HS-5 (cell line): ENCODE results near the gene GRK5.
A peak's percentile ranks its signal among the peaks of the same experiment; 100 is the strongest.
"Not testable (repeated sequence)": the region's sequence is repeated elsewhere in the genome, so short reads cannot be mapped to it uniquely, and the experiment has no call there.

Experiments
- DNase-seq: peaks from one replicate; pipeline ENCODE4 v3.0.0-alpha.2; 2012; ENCODE audit warnings: low read depth

GRK5 gene

GRCh38 chr10:119222537-119222936 lies 15.2 kb downstream of the GRK5 start:
- DNase-seq = no peak

DNA sequence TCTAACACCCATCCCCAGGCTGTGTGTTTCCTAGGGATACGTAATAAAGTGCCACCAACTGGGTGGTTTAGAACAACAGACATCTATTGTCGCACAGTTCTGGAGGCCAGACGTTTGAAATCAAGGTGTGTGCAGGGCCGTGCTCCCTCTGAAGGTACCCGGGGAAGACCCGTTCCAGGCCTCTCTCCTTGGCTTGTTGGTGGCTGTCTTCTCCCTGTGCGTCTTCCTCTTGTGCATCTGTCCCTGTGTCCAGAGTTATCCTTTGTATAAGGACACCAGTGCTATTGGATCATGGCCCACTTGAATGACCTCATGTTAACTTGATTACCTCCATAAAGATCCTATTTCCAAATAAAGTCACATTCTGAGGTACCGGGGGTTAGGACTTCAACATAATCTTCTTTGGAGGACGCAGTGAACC lies 15.6 kb downstream of the GRK5 start:
- DNase-seq = no peak

GRCh38 chr10:119225083-119225658 lies 17.8 kb downstream of the GRK5 start:
- no peak for DNase-seq

- DNase-seq = no peak
Observed at GRCh38 chr10:119227825-119228224, 20.5 kb downstream of the GRK5 start.

- no peak for DNase-seq
Observed at GRCh38 chr10:119231654-119232053, 24.3 kb downstream of the GRK5 start.

DNA sequence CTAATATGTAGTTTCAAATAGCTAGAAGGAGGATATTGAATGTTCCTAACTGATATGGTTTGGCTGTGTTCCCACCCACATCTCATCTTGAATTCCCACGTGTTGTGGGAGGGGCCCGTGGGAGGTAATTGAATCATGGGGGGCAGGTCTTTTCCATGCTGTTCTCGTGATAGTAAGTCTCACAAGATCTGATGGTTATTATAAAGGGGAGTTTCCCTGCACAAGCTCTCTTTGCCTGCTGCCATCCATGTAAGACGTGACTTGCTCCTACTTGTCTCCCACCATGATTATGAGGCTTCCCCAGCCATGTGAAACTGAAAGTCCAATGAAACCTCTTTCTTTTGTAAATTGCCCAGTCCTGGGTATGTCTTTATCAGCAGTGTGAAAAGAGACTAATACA lies 25.1 kb downstream of the GRK5 start:
- not testable (repeated sequence) for DNase-seq

DNA sequence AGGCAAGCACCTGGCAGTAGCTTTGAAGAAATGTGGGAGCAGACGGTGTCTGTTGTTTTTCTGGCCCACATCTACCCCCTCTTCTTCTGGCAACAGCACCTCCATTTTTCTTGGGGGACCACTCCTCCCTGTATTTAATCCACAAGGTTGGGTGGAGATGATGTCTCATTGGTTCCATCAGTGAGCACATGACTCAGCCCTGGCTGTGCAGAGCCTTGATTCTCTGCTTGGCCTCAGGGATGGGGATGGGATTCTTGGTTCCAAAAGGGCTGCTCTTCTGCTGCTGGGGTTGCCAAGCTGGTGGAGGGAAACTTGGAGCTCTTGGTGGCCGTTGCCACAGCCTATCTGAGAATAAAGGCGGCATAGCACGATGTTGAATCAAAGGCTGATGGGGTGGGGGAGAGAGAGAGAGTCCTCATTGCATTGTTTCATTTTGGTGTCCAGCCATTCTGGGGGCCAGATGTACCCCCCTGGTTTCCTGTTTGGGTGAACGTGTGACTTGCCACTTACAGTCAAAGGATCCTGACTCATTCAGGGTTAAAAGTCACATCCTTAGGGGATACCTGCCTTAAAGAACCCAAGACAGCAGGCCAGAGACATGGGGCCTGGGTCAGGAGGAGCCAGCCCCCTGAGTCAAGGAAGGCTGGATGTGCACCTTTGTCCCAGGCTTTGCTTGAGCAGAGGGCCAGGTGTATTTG lies 25.9 kb downstream of the GRK5 start:
- DNase-seq = no peak

- no peak for DNase-seq
Observed at GRCh38 chr10:119233821-119234220, 26.4 kb downstream of the GRK5 start.

DNA sequence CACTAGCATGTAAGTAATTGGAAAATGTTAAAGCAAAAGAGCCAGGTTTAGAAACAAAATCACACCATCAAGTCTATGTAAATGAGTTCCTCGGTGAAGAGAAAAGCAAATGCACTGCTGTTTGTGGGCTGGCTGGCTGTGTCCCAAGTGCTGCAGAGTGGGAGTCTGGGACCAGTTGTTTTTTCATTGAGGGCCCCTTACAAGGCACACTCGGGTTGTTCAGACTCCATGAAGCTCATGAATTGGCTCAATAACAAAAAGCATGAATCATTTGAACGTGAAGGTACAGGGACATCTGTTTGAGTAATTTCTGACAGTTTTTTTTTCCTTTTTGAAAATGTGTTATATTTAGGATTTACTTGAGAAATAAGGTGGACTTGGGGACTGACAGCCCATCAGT lies 28.0 kb downstream of the GRK5 start:
- no peak for DNase-seq

DNA sequence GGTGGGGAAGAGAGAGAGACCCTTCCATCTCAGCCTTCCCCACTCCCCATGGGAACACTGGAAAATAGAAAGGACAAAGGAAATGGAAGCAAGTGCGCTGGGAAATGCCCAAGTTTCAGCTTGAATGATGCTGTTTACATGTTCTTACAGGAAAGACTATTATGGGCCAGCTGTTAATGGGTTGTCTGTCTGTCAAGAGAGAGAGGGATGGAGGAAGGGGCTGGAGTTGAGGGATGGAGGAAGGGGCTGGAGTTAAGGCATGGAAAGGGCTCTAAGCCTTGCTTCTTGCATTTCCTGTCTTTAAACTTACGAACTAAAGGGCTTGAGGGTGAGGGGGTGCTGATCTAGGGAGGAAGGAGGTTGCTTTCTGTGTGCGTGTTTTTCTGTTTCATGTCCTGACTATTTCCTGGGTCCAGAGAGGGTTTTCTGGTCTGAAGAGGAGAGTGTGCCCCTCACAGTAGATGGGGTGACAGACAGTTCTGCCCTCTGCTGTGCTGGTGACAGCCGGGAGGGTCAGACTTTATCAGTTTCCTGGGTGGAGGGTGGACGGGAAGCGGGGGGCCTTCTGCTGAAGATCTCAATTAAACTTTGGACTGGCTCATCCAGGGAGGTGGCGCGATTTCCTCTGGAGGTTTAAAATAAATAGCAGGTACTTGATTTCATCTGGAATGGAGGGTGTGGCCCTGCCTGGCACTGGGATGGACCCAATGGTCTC lies 30.5 kb downstream of the GRK5 start:
- no peak for DNase-seq

DNA sequence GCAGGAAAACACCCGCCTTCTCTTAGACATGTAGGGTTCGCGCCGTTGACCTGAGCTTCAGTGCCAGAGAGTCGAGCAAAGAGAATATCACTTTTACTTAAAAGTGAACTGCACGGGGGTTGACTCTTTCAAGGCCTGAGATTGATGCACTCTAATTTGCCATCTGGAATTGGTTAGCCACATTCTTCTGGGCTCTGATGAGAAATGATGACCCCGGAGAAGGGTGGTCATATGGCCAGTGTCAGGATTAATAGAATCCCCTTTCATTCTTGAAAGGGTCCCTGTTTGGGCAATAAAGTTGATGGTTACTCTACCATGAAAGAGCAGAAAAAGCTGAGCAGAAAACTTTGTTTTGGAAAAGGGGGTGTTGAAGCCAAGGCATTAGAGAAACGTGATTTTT lies 31.2 kb downstream of the GRK5 start:
- DNase-seq = no peak

DNA sequence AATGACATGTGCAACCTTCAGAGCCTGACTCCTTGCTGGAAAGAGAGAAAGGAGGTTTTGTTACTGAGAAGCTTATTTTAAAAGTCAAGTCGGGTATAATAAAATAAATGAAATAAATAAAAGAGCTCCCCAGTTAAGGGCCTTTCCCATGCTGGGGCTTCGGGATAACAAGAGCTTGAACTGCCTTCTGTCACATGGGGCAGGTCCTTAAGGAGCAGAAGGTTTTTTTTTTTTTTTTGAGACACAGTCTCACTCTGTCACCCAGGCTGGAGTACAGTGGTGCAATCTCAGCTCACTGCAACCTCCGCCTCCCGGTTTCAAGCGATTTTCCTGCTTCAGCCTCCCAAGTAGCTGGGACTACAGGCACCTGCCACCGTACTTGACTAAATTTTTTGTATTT lies 31.6 kb downstream of the GRK5 start:
- DNase-seq = not testable (repeated sequence)

GRCh38 chr10:119239630-119240029 lies 32.3 kb downstream of the GRK5 start:
- DNase-seq = not testable (repeated sequence)

- DNase-seq = no peak
Observed at GRCh38 chr10:119241066-119241465, 33.7 kb downstream of the GRK5 start.

GRCh38 chr10:119242186-119242585 lies 34.8 kb downstream of the GRK5 start:
- no peak for DNase-seq

DNA sequence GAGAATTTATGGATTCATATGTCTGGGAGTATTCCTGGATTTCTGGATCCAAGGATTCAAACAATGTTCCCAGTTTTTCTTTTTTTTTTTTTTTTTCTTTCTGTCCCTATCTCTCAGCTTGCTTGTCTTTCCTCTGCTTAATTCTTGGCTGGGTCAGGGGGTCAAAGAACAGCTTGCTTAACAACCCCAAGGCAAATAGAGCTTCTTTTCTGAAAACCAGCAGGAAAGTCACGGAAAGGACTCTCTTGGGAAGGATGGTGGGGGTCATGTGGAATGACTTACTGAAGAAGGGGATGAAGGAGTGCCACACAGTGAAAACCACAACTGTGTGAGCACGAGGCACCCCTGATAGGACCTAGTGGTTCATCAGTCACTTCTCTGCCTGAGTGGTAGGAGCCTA lies 36.1 kb downstream of the GRK5 start:
- DNase-seq = no peak

DNA sequence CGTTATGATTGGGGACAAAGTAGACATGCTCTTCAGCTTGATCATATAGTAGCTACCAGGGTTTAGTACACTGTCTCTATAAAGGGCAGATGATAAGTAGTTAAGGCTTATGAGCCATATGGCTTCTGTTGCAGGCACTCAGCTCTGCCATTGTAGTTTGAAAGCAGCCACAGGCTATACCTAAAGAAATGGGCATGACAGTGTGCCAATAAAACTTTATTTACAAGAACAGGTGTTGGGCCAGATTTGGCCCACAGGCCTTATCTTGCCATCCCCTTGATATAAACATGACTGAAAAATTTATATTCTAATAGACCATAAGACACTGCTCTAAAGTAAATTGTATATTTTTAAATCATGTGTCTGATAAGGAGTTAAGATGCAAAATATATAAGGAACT lies 36.6 kb downstream of the GRK5 start:
- no peak for DNase-seq

DNA sequence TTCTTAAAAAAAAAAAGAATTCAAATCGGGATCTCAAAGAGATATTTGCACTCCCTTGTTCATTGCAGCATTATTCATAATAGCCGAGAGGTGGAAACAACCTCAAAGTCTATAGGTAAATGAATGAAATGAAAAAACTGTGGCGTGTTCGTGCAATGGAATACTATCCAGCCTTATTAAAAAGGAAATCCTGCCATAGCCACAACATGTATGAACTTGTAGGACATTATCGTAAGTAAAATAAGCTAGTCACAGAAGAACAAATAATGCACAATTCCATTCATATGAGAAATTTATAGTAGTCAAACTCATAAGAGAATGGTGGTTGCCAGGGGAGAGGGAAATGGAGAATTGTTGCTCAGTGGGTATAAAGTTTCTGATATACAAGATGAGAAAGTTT lies 37.9 kb downstream of the GRK5 start:
- no peak for DNase-seq

DNA sequence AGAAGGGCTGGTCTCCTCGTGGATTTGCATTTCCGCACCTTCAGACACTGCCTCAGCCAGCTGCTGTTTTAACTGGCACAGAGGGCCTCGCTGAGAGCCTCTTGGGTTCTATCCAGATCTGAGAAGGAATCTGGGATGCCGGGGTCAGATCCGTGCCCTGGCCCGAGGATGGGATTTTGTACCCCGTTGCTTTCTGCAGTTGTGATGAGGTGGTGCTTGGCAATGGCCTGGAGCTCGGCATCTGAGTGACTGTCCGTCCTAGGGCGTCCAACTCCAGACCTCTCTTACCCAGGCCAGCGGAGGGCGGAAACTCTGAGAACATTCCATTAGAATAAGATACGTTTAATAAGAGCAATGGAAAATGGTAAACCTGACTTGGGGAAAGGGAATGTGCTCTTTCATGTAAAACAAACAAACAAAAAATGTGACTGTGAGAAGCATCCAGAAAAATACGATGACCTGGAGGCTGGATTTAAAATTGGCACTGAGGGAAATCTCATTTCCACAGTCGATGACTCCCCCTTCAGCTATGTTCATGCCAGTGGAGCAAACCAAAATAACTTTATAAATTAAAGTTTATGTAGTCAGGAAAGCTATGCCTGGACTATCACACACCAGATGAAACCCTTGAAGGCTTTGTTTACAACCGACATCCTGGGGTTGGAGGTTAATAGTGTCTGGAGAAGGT lies 39.6 kb downstream of the GRK5 start:
- DNase-seq = peak; percentile 41

DNA sequence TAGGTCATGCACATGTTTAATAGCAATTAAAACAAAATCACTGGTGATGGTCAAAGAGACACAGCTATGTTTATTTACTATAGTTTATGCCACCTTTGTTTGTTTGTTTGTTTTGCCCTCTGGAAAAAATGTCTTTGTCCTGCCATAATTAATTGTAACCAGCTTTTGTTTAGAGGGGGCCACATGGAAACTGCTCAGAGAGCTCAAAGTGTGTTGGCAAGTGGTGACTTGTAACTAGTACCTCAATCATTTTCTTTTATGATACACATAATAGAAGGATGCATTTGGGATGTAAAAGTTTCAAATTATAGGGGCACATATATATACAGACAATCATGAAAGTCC lies 40.2 kb downstream of the GRK5 start:
- no peak for DNase-seq

GRCh38 chr10:119248184-119248583 lies 40.8 kb downstream of the GRK5 start:
- no peak for DNase-seq

- no peak for DNase-seq
Observed at GRCh38 chr10:119248681-119249080, 41.3 kb downstream of the GRK5 start.
